SK-N-SH (cell line): ENCODE data around the gene GNAL. TPM values are rescaled to one million over a fixed set of nuclear protein-coding genes. Genes with fewer than 3 reads are reported as not detected.
"Not testable (repeated sequence)": the region's sequence is repeated elsewhere in the genome, so short reads cannot be mapped to it uniquely, and the experiment has no call there.

Experiments used
- CTCF ChIA-PET: fragments of 300-600, 350-600 bp; formaldehyde crosslinking; extraction: SDS; loops from one replicate; lab custom pipeline; 2021; lab: Yijun Ruan, JAX
- POLR2A ChIA-PET: fragments of 350-600 bp; sonication (Branson Sonifier 250); formaldehyde crosslinking; extraction: SDS; loops from one replicate; lab custom pipeline; 2020; ENCODE audit warnings: antibody characterized with exemption, inconsistent platforms; lab: Yijun Ruan, JAX
- DNase-seq: peaks from one replicate; pipeline ENCODE4 v3.0.0; 2012
- H2AFZ ChIP-seq: fragments of 200-600 bp; sonication (generic); 2 replicates; pipeline ENCODE4 v1.8.1; 2016; ENCODE audit warnings: antibody characterized with exemption, mild to moderate bottlenecking, low read depth
- H3F3A ChIP-seq: fragments of 200-600 bp; sonication (generic); replicated peaks from 2 replicates; pipeline ENCODE3; 2016; ENCODE audit warnings: antibody characterized with exemption, mild to moderate bottlenecking; ENCODE audit not compliant: insufficient read depth
- H3K27ac ChIP-seq, 2 experiments: fragments of 200-500 bp in 1 of 2; fragments of 200-600 bp in 1 of 2; sonication (Bioruptor generic) in 1 of 2; sonication (generic), shearing (Covaris generic) in 1 of 2; 2 replicates each; pipeline versions ENCODE4 v1.5.1 to v1.6.1; 2014 to 2016; ENCODE audit warnings: low read depth in 2 of 2, inconsistent platforms in 1 of 2, low read length in 1 of 2, mild to moderate bottlenecking in 1 of 2, mixed read lengths in 1 of 2
- H3K27me3 ChIP-seq: fragments of 200-600 bp; sonication (generic), shearing (Covaris generic); 2 replicates; pipeline ENCODE4 v1.6.1; 2016; ENCODE audit warnings: mixed run types; ENCODE audit not compliant: insufficient read depth
- H3K36me3 ChIP-seq, 2 experiments: fragments of 200-500 bp in 1 of 2; fragments of 200-600 bp in 1 of 2; sonication (Bioruptor generic) in 1 of 2; sonication (generic) in 1 of 2; replicated peaks in 1 of 2; 2 replicates each; pipeline versions ENCODE3 to v1.5.1; 2014 to 2016; ENCODE audit warnings: low read length in 1 of 2, mild to moderate bottlenecking in 1 of 2; ENCODE audit not compliant: insufficient read depth in 2 of 2, control insufficient read depth in 1 of 2
- H3K4me1 ChIP-seq, 2 experiments: fragments of 200-500 bp in 1 of 2; fragments of 200-600 bp in 1 of 2; sonication (Bioruptor generic) in 1 of 2; sonication (generic), shearing (Covaris generic) in 1 of 2; 2 replicates each; pipeline versions ENCODE4 v1.5.1 to v1.6.1; 2014 to 2016; ENCODE audit warnings: low read depth in 1 of 2, low read length in 1 of 2, mixed run types in 1 of 2; ENCODE audit not compliant: insufficient read depth in 2 of 2, control insufficient read depth in 1 of 2
- H3K4me2 ChIP-seq: fragments of 200-600 bp; sonication (generic), shearing (Covaris generic); 2 replicates; pipeline ENCODE4 v1.6.1; 2017; ENCODE audit warnings: mixed run types
- H3K4me3 ChIP-seq, 2 experiments: fragments of 200-500 bp in 1 of 2; fragments of 200-600 bp in 1 of 2; sonication (Bioruptor generic) in 1 of 2; sonication (generic), shearing (Covaris generic) in 1 of 2; 2 replicates each; pipeline versions ENCODE4 v1.5.1 to v1.8.1; 2014 to 2016; ENCODE audit warnings: low read depth in 2 of 2, inconsistent platforms in 1 of 2, low read length in 1 of 2, mild to moderate bottlenecking in 1 of 2, mixed read lengths in 1 of 2, moderate library complexity in 1 of 2
- H3K79me2 ChIP-seq: fragments of 200-600 bp; sonication (generic); 2 replicates; pipeline ENCODE4 v1.8.1; 2017; ENCODE audit warnings: mild to moderate bottlenecking; ENCODE audit not compliant: insufficient read depth
- H3K9ac ChIP-seq: fragments of 200-600 bp; sonication (generic); 2 replicates; pipeline ENCODE4 v1.6.1; 2017; ENCODE audit warnings: mixed run types
- H3K9me2 ChIP-seq: fragments of 200-600 bp; sonication (generic); 2 replicates; pipeline ENCODE4 v1.6.1; 2017; ENCODE audit warnings: mixed run types
- H3K9me3 ChIP-seq: fragments of 200-600 bp; sonication (generic); 2 replicates; pipeline ENCODE4 v1.6.1; 2017; ENCODE audit warnings: mixed run types, mild to moderate bottlenecking, moderate library complexity
- H4K20me1 ChIP-seq: fragments of 200-600 bp; sonication (generic); 2 replicates; pipeline ENCODE4 v1.6.1; 2017; ENCODE audit warnings: mild to moderate bottlenecking, mixed run types; ENCODE audit not compliant: insufficient read depth
- ELF1 ChIP-seq: IDR thresholded peaks from 2 replicates; pipeline ENCODE4 v1.4.0; 2012
- EP300 ChIP-seq, 2 experiments: IDR thresholded peaks; 2 replicates each; pipeline versions ENCODE4 v1.4.0 to v1.6.1; 2012; ENCODE audit warnings: borderline replicate concordance in 1 of 2, low read depth in 1 of 2, low read length in 1 of 2
- FOSL2 ChIP-seq: IDR thresholded peaks from 2 replicates; pipeline ENCODE4 v1.4.0; 2012; ENCODE audit warnings: low read depth, mild to moderate bottlenecking, moderate library complexity, borderline replicate concordance
- GABPA ChIP-seq: IDR thresholded peaks from 2 replicates; pipeline ENCODE4 v1.4.0; 2012; ENCODE audit warnings: low read depth, mild to moderate bottlenecking
- IRF3 ChIP-seq: fragments of 150-350 bp; IDR thresholded peaks from 2 replicates; pipeline ENCODE4 v1.6.1; 2016; ENCODE audit warnings: mild to moderate bottlenecking, low read depth, low read length
- JUND ChIP-seq: IDR thresholded peaks from 2 replicates; pipeline ENCODE4 v1.4.0; 2012
- MAX ChIP-seq: IDR thresholded peaks from 2 replicates; pipeline ENCODE4 v1.4.0; 2012; ENCODE audit warnings: low read depth
- MEF2A ChIP-seq: IDR thresholded peaks from 2 replicates; pipeline ENCODE4 v1.4.0; 2012; ENCODE audit warnings: low read depth, borderline replicate concordance
- POLR2AphosphoS5 ChIP-seq: IDR thresholded peaks from 2 replicates; pipeline ENCODE4 v1.6.1; 2012; ENCODE audit warnings: low read depth, low read length
- TCF12 ChIP-seq: IDR thresholded peaks from 2 replicates; pipeline ENCODE4 v1.4.0; 2012
- YY1 ChIP-seq: IDR thresholded peaks from 2 replicates; pipeline ENCODE4 v1.4.0; 2012; ENCODE audit warnings: low read depth, mild to moderate bottlenecking
- WGBS: methylation state at CpG from one replicate; pipeline ENCODE4 v1.1.6; 2017; ENCODE audit warnings: low lambda C conversion rate; 5-methylcytosine and 5-hydroxymethylcytosine counted together
- polyA plus RNA-seq, 3 experiments: library from polyadenylated mRNA; depleted of rRNA; stranded (reverse); fragments of >200 nt; gene quantifications; 2 replicates each; pipeline ENCODE4 v1.2.3, GENCODE V29; 2012
- TF ChIP-seq, protein P1 (sequence below): IDR thresholded peaks from 2 replicates; pipeline ENCODE4; 2012
- TF ChIP-seq, protein P2 (sequence below): IDR thresholded peaks from 2 replicates; pipeline ENCODE4 v1.4.0; 2012; ENCODE audit warnings: low read depth, borderline replicate concordance

Gene GNAL
- polyA plus RNA-seq, 1 of the 3 experiments (the other 2 are of a cell fraction), result 0.13 TPM

DNA sequence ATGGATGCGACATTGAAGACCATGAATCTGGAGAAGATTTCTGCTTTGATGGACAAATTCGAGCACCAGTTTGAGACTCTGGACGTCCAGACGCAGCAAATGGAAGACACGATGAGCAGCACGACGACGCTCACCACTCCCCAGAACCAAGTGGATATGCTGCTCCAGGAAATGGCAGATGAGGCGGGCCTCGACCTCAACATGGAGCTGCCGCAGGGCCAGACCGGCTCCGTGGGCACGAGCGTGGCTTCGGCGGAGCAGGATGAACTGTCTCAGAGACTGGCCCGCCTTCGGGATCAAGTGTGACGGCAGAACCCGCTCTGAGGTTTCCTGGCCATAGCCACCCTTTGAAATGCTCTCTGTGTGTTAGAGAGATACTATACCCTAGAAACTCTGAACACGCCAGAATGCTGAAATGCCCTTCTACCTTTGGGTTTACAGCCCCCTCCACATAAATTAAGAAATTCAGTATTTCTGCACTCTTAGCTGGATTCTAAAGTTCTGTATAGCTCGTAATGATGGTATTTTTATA is 162.8 kb downstream of the GNAL start (continued):
- TF ChIP-seq IRF3 (no peak), MEF2A (no peak), FOSL2 (no peak)
- TF ChIP-seq, all 33 proteins: peak for 0

DNA sequence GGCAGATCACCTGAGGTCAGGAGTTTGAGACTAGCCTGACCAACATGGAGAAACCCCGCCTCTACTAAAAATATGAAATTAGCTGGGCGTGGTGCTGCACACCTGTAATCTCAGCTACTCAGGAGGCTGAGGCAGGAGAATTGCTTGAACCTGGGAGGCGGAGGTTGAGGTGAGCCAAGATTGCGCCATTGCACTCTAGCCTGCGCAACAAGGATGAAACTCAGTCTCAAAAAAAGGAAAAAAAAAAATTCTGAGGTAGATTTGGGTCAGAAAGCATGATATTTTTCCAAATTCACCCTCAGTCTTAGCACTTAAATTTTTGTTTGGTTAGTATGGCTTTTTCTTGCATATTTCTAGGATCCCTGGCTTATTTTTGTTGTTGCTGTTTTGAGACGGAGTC is 165.5 kb downstream of the GNAL start:
- H3K9ac ChIP-seq, CTCF ChIA-PET, H3K4me2 ChIP-seq, H3K27me3 ChIP-seq, H2AFZ ChIP-seq, H3K9me2 ChIP-seq, H3K4me3 ChIP-seq, POLR2A ChIA-PET, H3K9me3 ChIP-seq, H3K27ac ChIP-seq, DNase-seq: not testable (repeated sequence)
- Histone ChIP-seq H3K36me3 (peaks cover 0 to 21% of the 10 kb centered on the region in 2 experiments), H3K4me1 (peaks cover 5 to 17% of the 10 kb centered on the region in 2 experiments; a peak in 3 of 4 replicates), H3K79me2 (peaks cover 34% of the 10 kb centered on the region), H3F3A (peaks cover 26% of the 10 kb centered on the region), H4K20me1 (peaks cover 12% of the 10 kb centered on the region; the same call in 1 of the 2 replicates)
- WGBS, result 94% methylated on average over 6 of the region's 6 CpGs

GRCh38 chr18:11857177-11857887 is 168.3 kb downstream of the GNAL start:
- no peaks in the 10 kb centered on the region for H3K9me2 ChIP-seq
- H3K9me3 ChIP-seq, result no peaks in the 10 kb centered on the region
- H3K79me2 ChIP-seq, result peaks cover 24% of the 10 kb centered on the region
- peak overlapping the region; percentile 61 for H3K9ac ChIP-seq
- no peak for TF ChIP-seq GABPA
- TF ChIP-seq ELF1, result 0 out of 2 replicates have a peak, but pooled peaks have one; percentile 8
- TF ChIP-seq YY1, result 0 out of 2 replicates have a peak, but pooled peaks have one; percentile 31
- TF ChIP-seq, protein P1, sequence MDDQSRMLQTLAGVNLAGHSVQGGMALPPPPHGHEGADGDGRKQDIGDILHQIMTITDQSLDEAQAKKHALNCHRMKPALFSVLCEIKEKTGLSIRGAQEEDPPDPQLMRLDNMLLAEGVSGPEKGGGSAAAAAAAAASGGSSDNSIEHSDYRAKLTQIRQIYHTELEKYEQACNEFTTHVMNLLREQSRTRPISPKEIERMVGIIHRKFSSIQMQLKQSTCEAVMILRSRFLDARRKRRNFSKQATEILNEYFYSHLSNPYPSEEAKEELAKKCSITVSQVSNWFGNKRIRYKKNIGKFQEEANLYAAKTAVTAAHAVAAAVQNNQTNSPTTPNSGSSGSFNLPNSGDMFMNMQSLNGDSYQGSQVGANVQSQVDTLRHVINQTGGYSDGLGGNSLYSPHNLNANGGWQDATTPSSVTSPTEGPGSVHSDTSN, result peak; percentile 33; the same call in 1 of the 2 replicates
- TF ChIP-seq, protein P2, sequence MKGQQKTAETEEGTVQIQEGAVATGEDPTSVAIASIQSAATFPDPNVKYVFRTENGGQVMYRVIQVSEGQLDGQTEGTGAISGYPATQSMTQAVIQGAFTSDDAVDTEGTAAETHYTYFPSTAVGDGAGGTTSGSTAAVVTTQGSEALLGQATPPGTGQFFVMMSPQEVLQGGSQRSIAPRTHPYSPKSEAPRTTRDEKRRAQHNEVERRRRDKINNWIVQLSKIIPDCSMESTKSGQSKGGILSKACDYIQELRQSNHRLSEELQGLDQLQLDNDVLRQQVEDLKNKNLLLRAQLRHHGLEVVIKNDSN, result peak; percentile 53; the same call in 1 of the 2 replicates
- TF ChIP-seq EP300 (IDR thresholded peaks at IDR 0.05; ENCODE audit: borderline replicate concordance in 1 of 2, low read depth in 1 of 2, low read length in 1 of 2), result peak in 1 of 2 experiments; percentile 4; a peak in 1 of 4 replicates
- TF ChIP-seq MAX, result peak; percentile 36; the same call in 1 of the 2 replicates
- TF ChIP-seq FOSL2, result peak; percentile 84
- TF ChIP-seq JUND, result peak; percentile 43
- TF ChIP-seq TCF12, result peak; percentile 42; the same call in 1 of the 2 replicates
- no peak for TF ChIP-seq IRF3
- TF ChIP-seq POLR2AphosphoS5, result no peak
- H2AFZ ChIP-seq, result peak overlapping the region; percentile 31; the same call in 1 of the 2 replicates
- H3K27ac ChIP-seq, result peak overlapping the region in 1 of 2 experiments; percentile 93; a peak in 2 of 4 replicates
- peaks cover 8% of the 10 kb centered on the region; the same call in 1 of the 2 replicates for H4K20me1 ChIP-seq
- H3K27me3 ChIP-seq, result no peaks in the 10 kb centered on the region
- ChIA-PET CTCF (no interaction called here), POLR2A (no interaction called here)
- H3K4me3 ChIP-seq, result peak overlapping the region in 1 of 2 experiments; percentile 38; a peak in 2 of 4 replicates
- DNase-seq, result no peak
- peaks cover 26% of the 10 kb centered on the region for H3F3A ChIP-seq
- peaks cover 5 to 9% of the 10 kb centered on the region in 2 experiments; a peak in 3 of 4 replicates for H3K4me1 ChIP-seq
- H3K4me2 ChIP-seq, result peak overlapping the region; percentile 59
- WGBS, result 6% methylated on average over 11 of the region's 11 CpGs
- peaks cover 0 to 21% of the 10 kb centered on the region in 2 experiments for H3K36me3 ChIP-seq
